HL-60 (cell line): ENCODE data around the gene ANXA10.

Experiments used
- DNase-seq, 2 experiments: peaks; one replicate each; pipeline ENCODE4 v3.0.0-alpha.2; 2010 to 2020; ENCODE audit warnings: low read depth in 1 of 2, low spot score in 1 of 2
- H3K27ac ChIP-seq: fragments of 250-450 bp; sonication (Bioruptor Pico); replicated peaks from 2 replicates; pipeline ENCODE4 v1.5.1; 2020; ENCODE audit warnings: mild to moderate bottlenecking, moderate library complexity
- H3K27me3 ChIP-seq: fragments of 250-450 bp; sonication (Bioruptor Pico); 2 replicates; pipeline ENCODE4 v1.5.1; 2021; ENCODE audit warnings: mild to moderate bottlenecking, moderate library complexity; ENCODE audit not compliant: insufficient read depth, poor library complexity, severe bottlenecking
- H3K4me3 ChIP-seq: replicated peaks from 2 replicates; pipeline ENCODE4 v1.5.1; 2011; ENCODE audit warnings: mild to moderate bottlenecking, control low read depth, low read length; ENCODE audit not compliant: insufficient read depth
- CTCF ChIP-seq: IDR thresholded peaks from one replicate; pipeline ENCODE4 v1.5.1; 2011; ENCODE audit warnings: low read length, control low read depth, inconsistent platforms; ENCODE audit not compliant: insufficient read depth
- GABPA ChIP-seq: IDR thresholded peaks from 2 replicates; pipeline ENCODE4 v1.6.1; 2012; ENCODE audit warnings: low read depth
- POLR2AphosphoS5 ChIP-seq: IDR thresholded peaks from 2 replicates; pipeline ENCODE4 v1.6.1; 2012; ENCODE audit warnings: low read depth
- REST ChIP-seq: IDR thresholded peaks from 2 replicates; pipeline ENCODE4 v1.6.1; 2012; ENCODE audit warnings: low read depth; ENCODE audit not compliant: insufficient replicate concordance
- SPI1 ChIP-seq: IDR thresholded peaks from 2 replicates; pipeline ENCODE4 v1.6.1; 2012; ENCODE audit warnings: low read depth, mild to moderate bottlenecking, borderline replicate concordance

Gene ANXA10

GRCh38 chr4:168164915-168165548, 72.7 kb downstream of the ANXA10 start:
- Histone ChIP-seq H3K4me3 (no peak overlapping the region), H3K27ac (no peak overlapping the region), H3K27me3 (no peaks in the 10 kb centered on the region)
- no peak for DNase-seq
- TF ChIP-seq CTCF (no peak), GABPA (no peak)

GRCh38 chr4:168167714-168168284, 75.5 kb downstream of the ANXA10 start:
- DNase-seq, result no peak
- TF ChIP-seq GABPA, result no peak
- no peak for TF ChIP-seq REST
- TF ChIP-seq CTCF, result no peak
- no peak for TF ChIP-seq POLR2AphosphoS5
- TF ChIP-seq SPI1, result no peak
- Histone ChIP-seq H3K4me3 (no peak overlapping the region), H3K27ac (no peak overlapping the region), H3K27me3 (no peaks in the 10 kb centered on the region)

- TF ChIP-seq REST, result no peak
- TF ChIP-seq SPI1, result no peak
- no peak for TF ChIP-seq GABPA
- no peak for TF ChIP-seq CTCF
- TF ChIP-seq POLR2AphosphoS5, result no peak
- Histone ChIP-seq H3K27me3 (no peaks in the 10 kb centered on the region), H3K27ac (no peak overlapping the region), H3K4me3 (no peak overlapping the region)
- DNase-seq, result no peak
Observed at GRCh38 chr4:168174308-168174707, 82.0 kb downstream of the ANXA10 start.

- no peak overlapping the region for H3K27ac ChIP-seq
- TF ChIP-seq REST (no peak), GABPA (no peak), SPI1 (no peak), POLR2AphosphoS5 (no peak), CTCF (no peak)
- no peak overlapping the region for H3K4me3 ChIP-seq
- no peak for DNase-seq
- H3K27me3 ChIP-seq, result no peaks in the 10 kb centered on the region
Observed at GRCh38 chr4:168177546-168178149, 85.3 kb downstream of the ANXA10 start.
